ENCODE data around the gene ERN2.
A peak's percentile ranks its signal among the peaks of the same experiment; 100 is the strongest.

Gene ERN2

GRCh38 chr16:23694265-23694643, 18.8 kb downstream of the ERN2 start:
- TF ChIP-seq CTCF (IDR thresholded peaks at IDR 0.05; ENCODE audit: insufficient read depth, low read depth, low read length, missing control alignments): no peak
- DNase-seq (ENCODE audit: low read depth): no peak
- H3K4me3 ChIP-seq (ENCODE audit: low read length): no peak overlapping the region

GRCh38 chr16:23692190-23692837, 20.7 kb downstream of the ERN2 start:
- DNase-seq (ENCODE audit: low read depth): no peak
- TF ChIP-seq CTCF (IDR thresholded peaks at IDR 0.05; ENCODE audit: insufficient read depth, low read depth, low read length, missing control alignments): no peak
- H3K4me3 ChIP-seq (ENCODE audit: low read length): no peak overlapping the region

GRCh38 chr16:23691483-23692189, 21.4 kb downstream of the ERN2 start:
- H3K4me3 ChIP-seq (ENCODE audit: low read length): no peak overlapping the region
- no peak for TF ChIP-seq CTCF (IDR thresholded peaks at IDR 0.05; ENCODE audit: insufficient read depth, low read depth, low read length, missing control alignments)
- peak; percentile 31 for DNase-seq (ENCODE audit: low read depth)

- H3K4me3 ChIP-seq (ENCODE audit: low read length): no peak overlapping the region
- no peak for DNase-seq (ENCODE audit: low read depth)
- TF ChIP-seq CTCF (IDR thresholded peaks at IDR 0.05; ENCODE audit: insufficient read depth, low read depth, low read length, missing control alignments): no peak
These were observed 22.1 kb downstream of the ERN2 start for GRCh38 chr16:23690771-23691482.

GRCh38 chr16:23689442-23690187, 23.4 kb downstream of the ERN2 start:
- H3K4me3 ChIP-seq (ENCODE audit: low read length): no peak overlapping the region
- no peak for DNase-seq (ENCODE audit: low read depth)
- TF ChIP-seq CTCF (IDR thresholded peaks at IDR 0.05; ENCODE audit: insufficient read depth, low read depth, low read length, missing control alignments): no peak

GRCh38 chr16:23687034-23687808, 25.8 kb downstream of the ERN2 start:
- no peak for DNase-seq (ENCODE audit: low read depth)
- no peak overlapping the region for H3K4me3 ChIP-seq (ENCODE audit: low read length)
- no peak for TF ChIP-seq CTCF (IDR thresholded peaks at IDR 0.05; ENCODE audit: insufficient read depth, low read depth, low read length, missing control alignments)

Data from epithelial cell of esophagus (primary cell).